ENCODE measurements around the gene APBA1. TPM values are rescaled to one million over a fixed set of nuclear protein-coding genes. Genes with fewer than 3 reads are reported as not detected.

Gene APBA1
- total RNA-seq, 4 donors from 2014 or later = 1.3 to 8.0 (median 1.7) TPM

DNA sequence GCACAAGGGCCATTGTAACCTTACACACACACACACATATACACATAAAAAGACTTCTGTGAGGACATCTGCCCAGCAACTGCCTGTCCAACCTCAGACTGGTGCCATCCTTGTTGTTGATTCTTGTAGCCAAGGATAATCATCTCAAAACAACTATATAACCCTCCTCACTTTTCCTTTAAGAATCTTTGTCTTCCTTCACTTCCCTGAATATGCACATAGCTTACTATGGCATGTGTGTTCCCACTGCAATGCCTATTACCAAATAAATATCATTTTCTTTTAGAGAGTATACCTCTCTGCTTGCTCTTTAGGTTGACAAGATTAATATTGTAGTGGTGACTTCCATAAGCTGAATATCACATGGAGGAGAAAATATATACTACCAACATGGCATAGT is 55.2 kb downstream of the APBA1 start:
- Histone ChIP-seq H3K4me3 (no peak overlapping the region), H3K27me3 (no peaks in the 10 kb centered on the region), H3K27ac (no peak overlapping the region), H3K4me1 (peaks cover 0 to 3% (median 0%) of the 10 kb centered on the region in 3 donors), H3K9me3 (no peaks in the 10 kb centered on the region), H3K36me3 (no peaks in the 10 kb centered on the region)
- TF ChIP-seq POLR2A (IDR thresholded peaks at IDR 0.05) = no peak
- TF ChIP-seq, protein P1, sequence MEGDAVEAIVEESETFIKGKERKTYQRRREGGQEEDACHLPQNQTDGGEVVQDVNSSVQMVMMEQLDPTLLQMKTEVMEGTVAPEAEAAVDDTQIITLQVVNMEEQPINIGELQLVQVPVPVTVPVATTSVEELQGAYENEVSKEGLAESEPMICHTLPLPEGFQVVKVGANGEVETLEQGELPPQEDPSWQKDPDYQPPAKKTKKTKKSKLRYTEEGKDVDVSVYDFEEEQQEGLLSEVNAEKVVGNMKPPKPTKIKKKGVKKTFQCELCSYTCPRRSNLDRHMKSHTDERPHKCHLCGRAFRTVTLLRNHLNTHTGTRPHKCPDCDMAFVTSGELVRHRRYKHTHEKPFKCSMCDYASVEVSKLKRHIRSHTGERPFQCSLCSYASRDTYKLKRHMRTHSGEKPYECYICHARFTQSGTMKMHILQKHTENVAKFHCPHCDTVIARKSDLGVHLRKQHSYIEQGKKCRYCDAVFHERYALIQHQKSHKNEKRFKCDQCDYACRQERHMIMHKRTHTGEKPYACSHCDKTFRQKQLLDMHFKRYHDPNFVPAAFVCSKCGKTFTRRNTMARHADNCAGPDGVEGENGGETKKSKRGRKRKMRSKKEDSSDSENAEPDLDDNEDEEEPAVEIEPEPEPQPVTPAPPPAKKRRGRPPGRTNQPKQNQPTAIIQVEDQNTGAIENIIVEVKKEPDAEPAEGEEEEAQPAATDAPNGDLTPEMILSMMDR (IDR thresholded peaks at IDR 0.05) = no peak
- no peak for DNase-seq
- intact Hi-C loops (cut with DNase I) = no loop called here

DNA sequence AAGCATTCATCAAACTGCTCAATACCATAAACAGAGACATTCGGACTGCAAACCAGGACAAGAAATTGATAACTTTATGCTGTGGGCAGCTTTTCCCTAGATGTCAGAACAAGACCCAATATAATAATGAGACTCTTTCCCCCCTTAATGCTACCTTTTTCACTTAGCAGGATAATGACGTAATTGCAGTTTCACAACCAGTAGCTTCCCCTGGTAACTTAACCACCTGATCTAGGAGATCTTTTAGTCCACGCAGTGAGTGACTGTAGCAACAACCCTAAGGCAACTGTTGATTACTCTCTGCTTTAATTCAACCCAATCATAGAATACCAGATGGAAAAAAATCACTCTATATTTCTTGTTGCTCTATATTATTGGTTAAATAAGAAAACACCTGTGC is 56.3 kb downstream of the APBA1 start:
- WGBS, 2 donors = 92 to 96% methylated on average over 3 of the region's 3 CpGs
- Histone ChIP-seq H3K27ac (no peak overlapping the region), H3K36me3 (no peaks in the 10 kb centered on the region), H3K4me1 (no peaks in the 10 kb centered on the region), H3K9me3 (no peaks in the 10 kb centered on the region), H3K4me3 (no peak overlapping the region), H3K27me3 (no peaks in the 10 kb centered on the region)
- intact Hi-C loops (cut with DNase I) = no loop called here
- TF ChIP-seq, protein P1 (IDR thresholded peaks at IDR 0.05) = no peak
- DNase-seq = no peak

DNA sequence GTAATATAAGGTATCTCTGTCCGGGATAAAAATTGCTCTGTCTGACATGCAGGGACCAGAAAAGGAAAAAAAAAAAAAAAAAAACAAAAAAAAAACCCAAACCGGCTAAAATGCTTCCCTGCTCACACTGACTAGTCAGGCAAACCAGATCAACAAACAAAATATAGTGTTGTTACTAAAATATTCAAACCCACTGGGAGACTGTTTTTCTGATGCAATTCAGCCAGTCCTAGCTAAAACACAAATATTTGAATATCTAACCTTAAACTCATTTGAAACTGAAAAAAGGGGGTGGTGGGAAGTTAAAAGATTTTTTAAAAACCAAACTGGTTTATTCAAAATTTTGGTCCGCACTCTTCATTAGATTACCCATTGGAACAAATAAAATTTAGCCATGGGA is 61.0 kb downstream of the APBA1 start:
- no peak for DNase-seq
- no peaks in the 10 kb centered on the region for H3K9me3 ChIP-seq
- no peak overlapping the region for H3K27ac ChIP-seq
- H3K4me1 ChIP-seq = no peaks in the 10 kb centered on the region
- no peaks in the 10 kb centered on the region for H3K36me3 ChIP-seq
- no peaks in the 10 kb centered on the region for H3K27me3 ChIP-seq
- intact Hi-C loops (cut with DNase I) = no loop called here
- no peak for TF ChIP-seq POLR2A (IDR thresholded peaks at IDR 0.05)
- TF ChIP-seq, protein P1 (IDR thresholded peaks at IDR 0.05) = no peak
- WGBS, 2 donors = 65 to 72% methylated on average over 3 of the region's 3 CpGs
- H3K4me3 ChIP-seq = no peak overlapping the region

DNA sequence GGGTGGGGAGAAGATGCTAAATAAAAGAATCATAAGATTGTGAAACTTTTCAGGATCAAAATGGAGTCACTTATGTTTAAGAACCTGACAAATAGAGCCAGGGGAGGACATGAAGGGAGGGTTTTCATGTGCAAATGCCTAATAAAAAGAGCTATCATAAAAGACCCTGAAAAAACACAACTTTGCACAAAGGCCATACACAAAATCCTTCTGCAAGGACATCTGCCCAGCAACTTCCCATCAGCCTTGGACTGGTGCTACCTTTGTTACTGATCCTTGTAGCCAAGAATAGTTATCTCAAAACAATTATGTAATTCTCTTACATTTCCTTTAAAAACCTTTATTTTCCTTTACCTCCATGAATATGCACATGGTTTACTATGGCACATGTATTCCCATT is 63.0 kb downstream of the APBA1 start:
- no peaks in the 10 kb centered on the region for H3K4me1 ChIP-seq
- no peak for DNase-seq
- H3K27me3 ChIP-seq = no peaks in the 10 kb centered on the region
- no peaks in the 10 kb centered on the region for H3K9me3 ChIP-seq
- no peaks in the 10 kb centered on the region for H3K36me3 ChIP-seq
- no peak overlapping the region for H3K4me3 ChIP-seq
- intact Hi-C loops (cut with DNase I) = no loop called here
- H3K27ac ChIP-seq = no peak overlapping the region
- TF ChIP-seq, protein P1 (IDR thresholded peaks at IDR 0.05) = no peak
- TF ChIP-seq POLR2A (IDR thresholded peaks at IDR 0.05) = no peak

DNA sequence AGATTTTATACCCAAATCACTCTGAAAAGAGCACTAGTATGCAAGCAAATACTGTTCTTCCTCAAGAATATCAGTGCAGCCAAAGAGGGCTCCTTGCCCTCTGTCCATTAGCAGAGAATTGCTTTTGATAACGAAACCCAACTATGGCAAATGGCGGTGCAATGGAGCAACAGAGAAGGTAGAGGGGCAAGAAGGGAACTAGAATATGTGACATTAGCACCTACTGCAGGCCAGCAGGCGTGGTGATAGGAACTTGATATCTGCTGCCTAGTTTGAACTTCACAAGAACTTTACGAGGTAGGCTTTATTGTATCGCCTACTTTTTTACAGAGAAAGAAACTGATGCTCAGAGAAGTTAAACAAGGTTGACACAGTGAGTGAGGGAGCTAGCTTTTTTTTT is 66.1 kb downstream of the APBA1 start:
- DNase-seq = no peak
- Histone ChIP-seq H3K27me3 (no peaks in the 10 kb centered on the region), H3K4me1 (no peaks in the 10 kb centered on the region), H3K27ac (no peak overlapping the region), H3K4me3 (no peak overlapping the region), H3K36me3 (no peaks in the 10 kb centered on the region), H3K9me3 (no peaks in the 10 kb centered on the region)
- intact Hi-C loops (cut with DNase I) = no loop called here
- WGBS, 2 donors = 91 to 96% methylated on average over 5 of the region's 5 CpGs
- TF ChIP-seq, protein P1 (IDR thresholded peaks at IDR 0.05) = no peak
- TF ChIP-seq POLR2A (IDR thresholded peaks at IDR 0.05) = no peak
